ES-I3 (cell line): ENCODE results near the gene SPTBN4.
"Not testable (repeated sequence)": the region's sequence is repeated elsewhere in the genome, so short reads cannot be mapped to it uniquely, and the experiment has no call there.

ENCODE experiments used
- H3K36me3 ChIP-seq: 2 replicates; pipeline ENCODE4 v1.6.1; 2013; ENCODE audit warnings: mild to moderate bottlenecking, low read length, control low read depth, moderate library complexity; ENCODE audit not compliant: insufficient read depth
- H3K4me1 ChIP-seq: 2 replicates; pipeline ENCODE4 v1.6.1; 2013; ENCODE audit warnings: mild to moderate bottlenecking, control low read depth, low read length; ENCODE audit not compliant: insufficient read depth
- H3K9ac ChIP-seq: 2 replicates; pipeline ENCODE4 v1.6.1; 2013; ENCODE audit warnings: low read depth, mild to moderate bottlenecking, low read length, moderate library complexity
- H3K9me3 ChIP-seq: 2 replicates; pipeline ENCODE4 v1.6.1; 2013; ENCODE audit warnings: mild to moderate bottlenecking, low read length, moderate library complexity; ENCODE audit not compliant: control insufficient read depth, insufficient read depth

Gene SPTBN4

GRCh38 chr19:40556953-40557530 is 90.2 kb downstream of the SPTBN4 start:
- Histone ChIP-seq H3K36me3 (no peaks in the 10 kb centered on the region), H3K9ac (no peak overlapping the region), H3K4me1 (no peaks in the 10 kb centered on the region), H3K9me3 (no peaks in the 10 kb centered on the region)

- no peaks in the 10 kb centered on the region for H3K36me3 ChIP-seq
- no peaks in the 10 kb centered on the region for H3K4me1 ChIP-seq
- H3K9ac ChIP-seq: no peak overlapping the region
- H3K9me3 ChIP-seq: no peaks in the 10 kb centered on the region
These were observed 92.6 kb downstream of the SPTBN4 start for GRCh38 chr19:40559394-40559793.

GRCh38 chr19:40560092-40560507 is 93.3 kb downstream of the SPTBN4 start:
- Histone ChIP-seq H3K36me3 (no peaks in the 10 kb centered on the region), H3K4me1 (no peaks in the 10 kb centered on the region), H3K9me3 (no peaks in the 10 kb centered on the region), H3K9ac (no peak overlapping the region)

GRCh38 chr19:40561947-40562346 is 95.1 kb downstream of the SPTBN4 start:
- Histone ChIP-seq H3K4me1 (no peaks in the 10 kb centered on the region), H3K36me3 (no peaks in the 10 kb centered on the region), H3K9ac (no peak overlapping the region), H3K9me3 (no peaks in the 10 kb centered on the region)

- not testable (repeated sequence) for H3K9me3 ChIP-seq, H3K36me3 ChIP-seq, H3K4me1 ChIP-seq, H3K9ac ChIP-seq
These were observed 97.7 kb downstream of the SPTBN4 start for GRCh38 chr19:40564535-40564934.

GRCh38 chr19:40565355-40565754 is 98.6 kb downstream of the SPTBN4 start:
- Histone ChIP-seq H3K36me3 (no peaks in the 10 kb centered on the region), H3K4me1 (no peaks in the 10 kb centered on the region; the same call in 1 of the 2 replicates), H3K9me3 (no peaks in the 10 kb centered on the region), H3K9ac (no peak overlapping the region)

- Histone ChIP-seq H3K9ac (no peak overlapping the region), H3K9me3 (no peaks in the 10 kb centered on the region), H3K36me3 (no peaks in the 10 kb centered on the region), H3K4me1 (no peaks in the 10 kb centered on the region; the same call in 1 of the 2 replicates)
These were observed 99.2 kb downstream of the SPTBN4 start for GRCh38 chr19:40565910-40566495.

DNA sequence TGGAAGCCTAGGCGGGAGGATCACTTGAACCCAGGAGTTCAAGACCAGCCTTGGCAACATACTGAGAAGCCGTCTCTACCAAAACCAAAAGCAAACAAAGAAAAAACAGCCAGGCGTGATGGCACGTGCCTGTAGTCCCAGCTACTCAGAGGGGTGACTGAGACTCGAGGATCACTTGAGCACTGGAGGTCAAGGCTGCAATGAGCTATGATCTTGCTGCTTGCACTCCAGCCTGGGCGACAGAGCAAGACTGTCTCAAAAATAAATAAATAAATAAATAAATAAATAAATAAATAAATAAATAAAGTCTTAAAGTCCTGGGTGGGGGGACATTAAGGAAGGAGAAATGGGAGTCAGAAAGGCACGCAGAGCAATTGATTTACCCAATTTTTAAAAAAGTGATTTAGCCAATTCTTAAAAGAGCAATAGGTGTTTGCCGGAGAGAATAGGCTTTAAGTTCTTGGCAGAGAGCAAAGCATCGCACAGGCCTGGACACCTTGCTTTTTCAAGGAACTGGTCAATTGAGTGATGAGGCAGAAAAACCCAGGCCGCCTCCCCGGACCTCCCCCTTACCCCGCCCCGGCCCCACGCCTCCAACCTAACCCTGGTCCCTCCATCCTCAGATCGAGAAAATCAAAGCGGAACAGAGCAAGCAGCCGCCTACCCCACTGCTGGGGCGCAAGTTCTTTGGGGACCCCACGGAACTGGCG is 100.4 kb downstream of the SPTBN4 start:
- Histone ChIP-seq H3K9me3 (no peaks in the 10 kb centered on the region), H3K4me1 (no peaks in the 10 kb centered on the region; the same call in 1 of the 2 replicates), H3K36me3 (no peaks in the 10 kb centered on the region), H3K9ac (peak overlapping the region; percentile 47; the same call in 1 of the 2 replicates)

DNA sequence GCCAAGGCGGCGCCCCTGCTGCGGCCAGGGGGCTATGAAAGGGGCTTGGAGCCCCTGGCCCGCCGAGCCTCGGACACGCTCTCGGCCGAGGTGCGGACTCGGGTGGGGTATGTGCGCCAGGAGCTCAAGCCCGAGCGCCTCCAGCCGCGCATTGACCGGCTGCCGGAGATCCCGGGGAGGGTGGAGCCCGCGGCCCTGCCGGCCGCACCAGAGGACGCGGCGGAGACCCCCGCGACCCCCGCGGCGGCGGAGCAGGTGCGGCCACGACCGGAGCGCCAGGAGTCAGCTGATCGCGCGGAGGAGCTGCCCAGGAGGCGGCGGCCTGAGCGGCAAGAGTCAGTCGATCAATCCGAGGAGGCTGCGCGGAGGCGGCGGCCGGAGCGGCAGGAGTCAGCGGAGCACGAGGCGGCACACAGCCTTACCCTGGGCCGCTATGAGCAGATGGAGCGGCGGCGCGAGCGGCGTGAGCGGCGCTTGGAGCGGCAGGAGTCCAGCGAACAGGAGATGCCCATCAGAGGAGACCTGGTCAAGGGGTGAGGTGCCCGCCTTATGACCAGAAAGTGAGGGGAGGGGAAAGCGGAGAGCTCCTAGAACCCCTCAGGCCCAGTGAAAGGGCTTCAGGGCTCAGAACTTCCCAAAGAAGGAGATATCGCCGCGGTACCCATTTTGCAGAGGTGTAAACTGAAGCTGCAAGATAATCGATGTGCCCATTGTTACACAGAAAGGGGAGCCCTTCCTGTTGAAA is 101.1 kb downstream of the SPTBN4 start:
- Histone ChIP-seq H3K4me1 (no peaks in the 10 kb centered on the region; the same call in 1 of the 2 replicates), H3K9me3 (no peaks in the 10 kb centered on the region), H3K9ac (peak overlapping the region; percentile 47; the same call in 1 of the 2 replicates), H3K36me3 (no peaks in the 10 kb centered on the region)

DNA sequence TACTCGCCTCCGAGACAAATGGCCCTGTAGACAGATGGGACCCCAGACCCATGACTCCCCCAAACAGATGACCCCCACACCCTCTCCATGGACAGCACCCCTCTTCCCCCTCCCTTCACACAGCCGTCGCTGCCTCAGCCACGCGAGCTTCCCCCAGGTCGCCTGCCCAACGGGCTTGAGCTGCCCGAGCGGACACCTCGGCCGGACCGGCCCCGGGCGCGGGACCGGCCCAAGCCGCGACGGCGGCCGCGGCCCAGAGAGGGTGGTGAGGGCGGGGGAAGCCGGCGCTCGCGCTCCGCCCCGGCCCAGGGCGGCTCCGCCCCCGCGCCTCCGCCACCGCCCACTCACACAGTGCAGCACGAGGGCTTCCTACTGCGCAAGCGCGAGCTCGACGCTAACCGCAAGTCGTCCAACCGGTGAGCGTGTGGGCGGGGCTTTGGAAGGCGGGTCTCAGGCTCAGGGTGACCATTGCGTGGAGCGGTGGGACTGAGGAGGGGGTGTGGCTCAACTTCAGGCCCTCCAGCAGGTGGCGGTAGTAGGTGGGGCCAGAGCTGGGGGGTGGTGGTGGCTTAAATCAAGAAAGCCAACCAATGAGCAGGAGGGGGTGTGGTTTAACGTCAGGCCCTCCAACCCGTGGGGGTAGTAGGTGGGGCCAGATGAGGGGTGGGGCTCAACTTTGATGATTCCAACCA is 103.7 kb downstream of the SPTBN4 start:
- Histone ChIP-seq H3K9me3 (no peaks in the 10 kb centered on the region), H3K9ac (peak overlapping the region; percentile 61), H3K4me1 (no peaks in the 10 kb centered on the region; the same call in 1 of the 2 replicates), H3K36me3 (no peaks in the 10 kb centered on the region)

GRCh38 chr19:40571005-40571318 is 104.2 kb downstream of the SPTBN4 start:
- no peaks in the 10 kb centered on the region; the same call in 1 of the 2 replicates for H3K4me1 ChIP-seq
- H3K9me3 ChIP-seq: no peaks in the 10 kb centered on the region
- H3K9ac ChIP-seq: no peak overlapping the region
- no peaks in the 10 kb centered on the region for H3K36me3 ChIP-seq

- Histone ChIP-seq H3K9me3 (no peaks in the 10 kb centered on the region), H3K4me1 (no peaks in the 10 kb centered on the region; the same call in 1 of the 2 replicates), H3K9ac (no peak overlapping the region), H3K36me3 (no peaks in the 10 kb centered on the region)
These were observed 105.2 kb downstream of the SPTBN4 start for GRCh38 chr19:40571831-40572495.

DNA sequence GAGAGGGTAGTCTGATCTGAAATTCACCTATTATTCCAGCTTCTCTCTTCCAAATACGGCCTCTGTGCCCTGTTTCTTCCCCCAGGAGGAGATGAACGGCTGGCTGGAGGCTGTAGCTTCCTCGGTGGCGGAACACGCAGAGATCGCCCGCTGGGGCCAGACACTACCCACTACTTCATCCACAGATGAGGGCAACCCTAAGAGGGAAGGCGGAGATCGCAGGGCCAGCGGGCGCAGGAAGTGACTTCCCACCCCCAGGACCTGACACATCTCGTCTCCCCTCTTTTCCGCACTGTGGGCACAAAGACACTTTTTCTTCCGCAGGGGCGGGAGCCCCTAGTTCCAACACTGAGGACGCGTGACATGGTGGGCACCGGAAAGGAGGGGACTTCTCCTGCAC is 108.5 kb downstream of the SPTBN4 start:
- H3K9ac ChIP-seq: peak overlapping the region; percentile 65
- H3K4me1 ChIP-seq: no peaks in the 10 kb centered on the region

DNA sequence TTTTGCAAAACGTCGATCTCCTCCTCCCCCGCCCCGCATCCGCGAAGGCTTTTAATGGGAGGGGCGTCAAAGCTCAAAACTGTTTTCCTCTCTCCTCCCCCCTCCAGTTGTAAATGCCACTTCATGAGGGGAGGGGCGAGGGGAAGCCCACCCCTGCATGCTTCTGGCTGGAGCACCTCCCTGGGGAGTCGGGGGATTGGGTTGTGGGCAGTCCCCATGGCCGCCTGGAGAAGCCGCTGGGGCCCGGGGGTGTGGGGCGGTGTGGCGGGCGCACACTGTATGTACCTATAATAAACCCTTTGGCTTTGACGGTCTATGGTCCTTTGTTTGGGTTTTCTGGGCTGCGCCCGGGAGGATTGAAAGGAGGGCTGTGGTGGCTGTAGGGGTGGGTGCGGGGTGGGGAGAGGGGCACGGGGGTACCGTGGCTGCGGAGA is 109.4 kb downstream of the SPTBN4 start:
- Histone ChIP-seq H3K9ac (peak overlapping the region; percentile 65), H3K4me1 (no peaks in the 10 kb centered on the region), H3K9me3 (no peaks in the 10 kb centered on the region), H3K36me3 (no peaks in the 10 kb centered on the region)

More for the DNA sequence above, 108.5 kb downstream of the SPTBN4 start:
- no peaks in the 10 kb centered on the region for H3K9me3 ChIP-seq
- H3K36me3 ChIP-seq: no peaks in the 10 kb centered on the region
